Muscle of back (tissue), 11 donors: Measurements from ENCODE around the gene BAHCC1. TPM values are rescaled to one million over a fixed set of nuclear protein-coding genes. Genes with fewer than 3 reads are reported as not detected.

Experiments used
- DNase-seq, 3 donors: peaks; one replicate each; pipeline versions ENCODE4 v3.0.0 to v3.0.0-alpha.2; 2013
- polyA plus RNA-seq, 10 donors: library from polyadenylated mRNA; unstranded; fragments of 120-200 nt; gene quantifications; one replicate each; pipeline ENCODE4 v1.2.1, GENCODE V29; 2013; ENCODE audit not compliant: insufficient read length in 10 of 10

Gene BAHCC1
- polyA plus RNA-seq, 10 donors, result 6.9 to 15.7 (median 12.1) TPM

DNA sequence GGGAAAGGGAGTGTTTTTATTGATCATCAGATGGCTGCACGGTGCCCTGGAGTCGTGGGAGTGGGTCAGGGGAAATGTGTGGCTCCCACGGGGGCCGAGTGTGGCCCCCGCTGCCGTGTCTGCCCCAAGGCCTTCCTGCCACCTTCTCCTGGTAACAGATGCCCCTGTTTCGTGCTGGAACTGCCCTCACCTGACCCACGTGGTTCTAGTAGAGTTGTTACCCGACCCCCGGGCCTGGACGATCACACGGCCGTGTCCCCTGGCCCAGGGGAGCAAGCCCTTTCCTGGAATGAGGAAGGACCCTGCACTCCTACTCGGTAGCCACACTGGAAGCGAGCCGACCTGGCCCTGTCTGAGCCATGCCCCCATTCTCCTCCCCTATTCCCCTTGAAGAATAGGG lies 79.7 kb downstream of the BAHCC1 start:
- no peak for DNase-seq

DNA sequence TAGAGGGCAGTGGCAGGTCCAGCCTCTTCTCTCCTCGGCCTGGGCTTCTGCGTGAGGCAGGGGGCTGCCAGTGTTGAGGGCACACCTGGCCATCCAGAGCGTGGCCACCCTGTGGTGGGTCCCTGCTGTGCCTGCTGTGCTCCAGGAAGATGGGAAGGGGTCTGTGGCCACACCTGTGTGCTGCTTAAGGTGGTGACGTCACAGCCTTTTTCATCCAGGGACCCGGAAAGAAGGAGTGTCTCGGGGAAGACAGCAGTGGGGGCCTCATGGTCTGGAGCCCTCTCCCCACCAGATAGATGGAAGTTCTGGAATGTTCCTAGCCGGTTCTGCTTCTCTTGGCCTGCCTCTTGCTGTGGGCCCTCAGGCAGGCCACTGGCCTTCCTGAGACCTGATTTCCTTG lies 80.8 kb downstream of the BAHCC1 start:
- no peak for DNase-seq

DNA sequence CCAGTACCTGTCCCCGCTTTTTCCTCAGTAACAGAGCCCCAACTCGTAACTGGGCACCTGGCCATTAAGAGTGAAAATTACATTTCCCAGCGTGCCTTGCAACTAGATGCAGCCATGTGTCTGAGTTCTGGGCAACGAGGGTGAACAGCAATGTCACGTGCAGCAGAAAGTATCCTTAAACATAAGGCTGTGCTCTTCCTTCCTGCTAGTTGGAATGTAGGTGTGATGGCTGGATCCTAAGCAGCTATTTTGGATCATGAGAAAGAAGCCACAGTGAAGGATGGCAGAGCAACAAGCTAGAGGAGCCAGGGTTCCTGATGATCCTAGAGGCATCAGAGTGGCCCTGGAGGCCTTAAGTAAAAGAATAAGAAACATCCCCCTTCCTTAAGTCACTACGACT lies 81.4 kb downstream of the BAHCC1 start:
- DNase-seq, result no peak

DNA sequence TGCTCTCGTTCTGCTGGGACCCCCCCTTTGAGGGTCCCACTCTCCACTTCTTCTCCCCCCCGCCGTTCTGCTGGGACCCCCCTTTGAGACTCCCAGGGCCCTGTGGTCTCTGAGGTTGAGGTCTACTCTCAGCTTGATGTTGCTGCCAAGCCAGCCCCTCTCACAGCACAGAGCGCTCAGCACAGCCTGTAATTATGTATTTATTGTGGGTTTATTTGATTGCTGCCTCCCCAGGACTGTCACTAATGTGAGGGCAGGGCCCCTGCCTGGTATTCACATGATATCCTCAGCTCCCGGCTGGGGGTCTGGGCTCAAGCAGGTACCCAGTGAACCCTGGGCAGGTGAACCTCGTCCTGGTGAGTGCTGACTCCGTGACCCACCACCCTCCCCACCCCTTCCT lies 81.9 kb downstream of the BAHCC1 start:
- no peak for DNase-seq

DNA sequence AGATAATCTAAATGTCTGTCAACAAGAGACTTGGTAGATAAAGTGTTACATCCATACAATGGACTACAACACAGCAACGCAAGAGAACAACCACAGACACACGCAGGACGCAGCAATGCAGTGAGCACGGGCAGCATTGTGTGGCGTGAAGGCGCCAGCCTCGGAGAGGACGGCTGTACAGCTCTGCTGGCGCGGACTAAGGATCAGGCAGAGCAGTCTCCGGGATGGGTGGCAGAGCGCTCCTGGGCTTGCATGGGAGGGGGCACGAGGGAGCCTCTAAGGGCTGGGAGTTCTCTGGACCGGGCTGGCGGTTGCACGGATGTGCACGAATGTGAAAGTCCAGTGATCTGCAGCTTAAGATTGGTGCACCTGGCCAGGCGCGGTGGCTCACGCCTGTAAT lies 82.9 kb downstream of the BAHCC1 start:
- no peak for DNase-seq

DNA sequence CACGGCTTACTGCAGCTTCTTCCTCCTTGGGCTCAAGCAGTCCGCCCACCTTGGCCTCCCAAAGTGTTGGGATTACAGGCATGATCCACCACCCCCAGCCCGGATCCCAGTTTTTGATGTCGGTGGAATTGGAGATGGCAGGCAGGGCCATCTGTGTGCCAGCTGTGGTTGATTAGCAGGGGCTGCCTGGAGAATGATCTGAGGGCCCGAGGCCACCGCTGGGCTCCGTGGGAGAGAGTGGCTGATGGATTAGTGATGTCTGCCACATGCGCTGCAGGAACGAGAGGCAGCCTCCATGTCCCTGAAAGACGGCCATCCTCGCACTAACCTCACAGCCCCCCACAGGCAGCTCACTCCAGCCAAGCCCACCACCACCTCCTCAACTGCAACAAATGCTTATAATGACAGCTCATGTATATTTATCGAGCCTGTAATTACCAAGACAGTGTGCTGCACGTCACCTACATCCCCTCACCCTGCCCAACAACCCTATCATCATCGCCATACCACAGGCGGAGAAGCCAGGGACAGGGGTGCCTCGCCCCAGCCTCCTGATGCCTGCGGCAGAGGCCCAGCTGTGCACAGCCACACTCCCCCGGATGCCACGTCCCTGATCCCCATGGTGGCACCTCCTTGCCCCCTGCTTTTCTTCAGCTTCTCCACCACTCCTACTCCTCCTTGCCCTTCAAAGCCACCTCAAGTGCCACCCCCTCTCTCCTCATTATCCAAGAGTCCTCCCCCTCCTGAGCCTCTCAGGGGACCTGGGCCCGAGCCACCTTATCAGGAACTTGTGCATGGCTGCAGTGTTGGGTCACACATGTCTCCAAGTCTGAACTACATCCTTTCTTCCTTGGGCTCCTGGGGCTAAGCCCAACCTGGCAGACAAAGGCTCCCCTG lies 84.2 kb downstream of the BAHCC1 start:
- no peak for DNase-seq

DNA sequence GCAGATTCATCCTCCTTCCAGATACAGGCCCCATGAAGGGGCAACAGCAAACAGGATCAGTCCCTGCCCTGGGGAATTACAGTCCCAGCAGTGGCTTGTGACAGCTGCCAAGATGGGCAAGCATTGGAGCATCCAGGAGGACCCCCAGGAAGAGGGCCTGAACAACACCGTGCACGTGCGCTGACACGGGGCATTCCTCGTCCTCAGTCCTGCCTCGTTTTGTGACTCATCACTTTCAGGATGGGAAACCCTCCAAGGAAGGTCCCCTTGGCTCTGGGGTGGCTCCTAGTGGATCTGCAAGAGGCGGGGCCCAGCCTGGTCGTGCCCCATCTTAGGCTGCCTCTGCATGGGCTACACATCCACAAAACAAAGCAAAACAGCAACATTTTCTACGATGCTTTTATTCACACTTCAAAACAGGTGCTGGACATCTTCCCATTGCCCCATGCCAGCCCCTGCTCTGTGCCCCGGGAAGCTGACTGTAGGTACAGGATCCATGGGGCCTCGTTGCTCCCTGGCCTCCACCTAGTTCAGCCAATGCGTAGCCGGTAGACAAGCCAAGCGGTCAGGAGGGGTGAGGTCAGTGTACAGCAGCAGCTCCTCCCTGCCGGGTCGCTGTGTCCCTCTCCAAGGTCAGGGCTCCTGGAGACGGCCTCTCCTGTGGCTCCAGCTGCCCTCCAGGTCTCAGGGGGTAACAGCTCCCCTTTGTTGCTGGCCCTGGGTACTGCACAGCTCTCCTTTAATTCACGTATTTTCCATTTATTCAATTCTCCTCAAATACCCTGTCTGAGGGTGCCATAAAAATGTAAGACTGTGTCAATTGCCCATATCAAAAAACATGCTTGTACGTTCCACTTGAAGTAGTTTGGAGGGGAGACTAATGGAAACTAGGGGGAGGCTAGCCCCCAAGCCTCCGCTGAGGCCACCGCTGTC lies 85.1 kb downstream of the BAHCC1 start:
- DNase-seq, result peak in 1 of 3 donors; percentile 61

DNA sequence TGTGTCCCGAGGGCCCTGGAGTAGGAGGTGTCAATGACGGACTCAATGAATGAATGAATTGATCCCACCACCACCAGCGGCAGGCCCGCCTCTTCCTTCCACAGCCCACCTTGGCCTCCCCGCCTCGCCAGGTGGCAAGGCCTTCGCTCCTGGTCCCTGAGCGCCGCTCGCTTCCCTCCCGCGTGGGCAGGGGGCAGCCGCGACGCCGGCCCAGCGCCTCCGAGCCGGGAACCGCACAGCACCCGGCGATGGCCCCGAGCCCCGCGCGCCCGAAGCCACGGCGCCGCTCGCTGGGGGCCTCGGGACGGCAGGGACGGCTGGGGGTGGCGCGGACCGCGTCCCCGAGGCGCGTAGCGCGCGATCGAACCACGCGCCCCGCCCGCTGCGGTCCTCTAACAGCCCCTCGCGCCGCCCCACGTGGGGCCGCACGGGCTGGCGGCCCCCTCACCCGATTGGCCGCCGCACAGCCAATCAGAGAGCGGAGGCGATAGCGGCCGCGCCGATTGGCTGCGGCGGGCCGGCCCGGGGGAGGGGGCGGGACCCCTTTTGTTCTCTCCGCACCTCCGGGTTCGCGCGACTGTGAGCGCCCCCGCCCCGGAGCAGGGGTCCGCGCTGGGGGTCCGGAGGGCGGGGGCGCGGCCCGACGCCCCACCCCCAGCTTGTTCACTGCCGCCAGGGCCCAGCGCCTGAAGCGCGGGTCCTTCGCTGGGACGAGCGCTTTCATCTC lies 86.0 kb downstream of the BAHCC1 start:
- DNase-seq, result peak; percentile 79 to 93 (median 86)

DNA sequence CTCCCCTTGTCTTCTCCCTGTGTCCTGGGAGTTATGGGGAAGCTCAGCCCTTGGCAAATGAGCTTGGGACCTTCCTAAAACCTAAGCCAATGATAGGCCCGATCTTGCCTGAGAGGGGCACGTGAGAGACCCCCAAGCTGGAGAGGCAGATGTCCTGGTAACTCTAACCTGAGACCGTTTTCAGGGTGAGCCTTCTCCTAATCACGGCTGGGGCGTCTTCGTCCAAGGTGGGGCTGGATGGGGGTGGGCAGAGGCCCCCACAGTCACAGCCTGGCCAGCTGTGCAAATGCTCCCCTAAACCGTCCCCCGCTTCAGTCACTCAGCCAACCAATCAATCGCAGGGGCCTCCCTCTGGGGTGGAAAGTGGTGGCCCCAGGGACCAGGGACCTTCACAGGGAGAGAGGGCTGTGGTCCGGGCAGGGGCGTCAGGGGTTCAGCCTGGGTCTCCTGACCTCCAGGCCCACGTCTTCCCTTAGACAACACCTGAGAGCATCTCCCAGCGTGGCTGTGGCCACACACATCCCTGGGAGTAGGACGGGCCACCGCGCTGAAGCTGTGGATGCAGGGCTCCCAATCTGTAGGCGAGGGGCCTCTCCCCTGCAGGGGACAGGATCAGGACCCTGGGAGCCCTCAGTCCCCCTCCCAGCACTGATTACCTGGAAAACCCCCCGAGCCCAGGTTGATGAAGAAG lies 86.7 kb downstream of the BAHCC1 start:
- DNase-seq, result no peak

DNA sequence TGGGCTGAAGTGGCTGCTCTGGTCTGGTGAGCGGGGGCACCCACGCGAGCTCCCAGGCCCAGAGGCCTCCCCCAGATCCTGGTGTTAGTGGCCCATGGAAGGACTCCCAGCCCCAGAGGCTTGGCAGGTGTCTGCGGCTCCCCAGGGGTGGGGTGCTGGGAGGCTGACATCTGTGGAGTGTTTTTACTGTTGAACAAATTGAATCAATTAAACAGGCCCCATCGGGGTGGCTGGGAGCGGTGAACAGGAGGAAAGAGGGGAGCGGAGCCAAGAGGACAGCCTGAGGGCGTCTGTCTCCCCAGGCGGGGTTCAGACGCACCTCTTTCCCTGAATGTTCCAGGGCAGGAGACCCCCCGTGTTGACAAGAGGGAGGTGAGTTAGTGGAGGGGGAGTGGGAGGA lies 87.4 kb downstream of the BAHCC1 start:
- peak in 1 of 3 donors; percentile 78 for DNase-seq

DNA sequence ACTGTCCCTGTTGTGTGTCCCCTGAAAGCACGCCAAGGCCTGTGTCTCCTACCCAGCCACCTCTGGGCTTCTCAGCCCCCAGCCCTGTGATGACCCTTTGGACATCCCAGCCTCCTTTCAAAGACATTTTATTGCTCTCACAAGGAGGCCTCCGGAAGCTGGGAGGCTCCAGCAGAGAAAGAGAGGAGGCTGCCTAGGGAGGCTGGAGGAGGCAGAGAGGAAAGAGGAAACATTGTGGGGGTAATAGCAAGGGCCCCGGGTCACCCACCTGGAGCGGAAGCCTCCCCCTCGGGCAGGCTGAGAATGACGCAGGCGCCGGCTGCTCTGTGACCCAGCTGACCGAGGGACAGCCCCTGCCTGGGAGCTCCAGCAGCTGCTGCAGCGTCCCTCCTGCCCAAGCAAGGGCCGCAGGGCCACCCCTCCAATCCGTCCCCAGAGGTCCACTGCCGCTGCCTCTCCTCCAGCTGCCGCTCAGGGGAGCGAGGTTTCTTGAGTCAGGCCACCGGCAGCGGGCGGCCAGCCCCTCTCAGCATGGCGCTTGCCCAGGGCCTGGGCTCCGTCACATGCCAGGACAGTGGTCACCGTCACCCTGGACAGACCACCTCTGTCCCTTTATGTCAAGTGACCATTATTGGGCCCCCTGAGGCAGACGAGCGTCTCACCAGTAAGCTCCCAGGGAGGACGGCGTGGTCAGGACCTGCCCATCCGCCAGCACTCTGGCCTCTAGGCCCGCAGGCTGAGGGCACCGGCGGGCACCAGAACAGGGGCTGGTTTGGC lies 88.0 kb downstream of the BAHCC1 start:
- peak; percentile 42 to 85 (median 64) for DNase-seq

DNA sequence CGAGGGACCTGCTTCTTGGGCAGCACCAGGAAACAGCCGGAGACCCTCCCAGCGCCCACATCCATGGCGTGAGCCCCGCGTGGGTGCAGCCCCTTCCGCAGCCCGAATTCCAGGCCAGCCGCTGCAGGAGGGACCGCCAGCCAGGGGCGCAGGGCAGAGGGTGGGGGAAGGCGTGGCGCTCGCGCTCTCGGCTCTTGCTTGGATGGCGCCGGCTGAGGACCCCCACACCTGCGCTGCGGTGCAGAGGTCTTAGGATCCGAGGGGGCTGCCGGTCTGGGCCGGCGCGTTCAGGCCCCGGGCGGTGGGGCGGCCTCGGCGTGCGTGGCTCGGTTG lies 88.6 kb downstream of the BAHCC1 start:
- DNase-seq, result no peak

DNA sequence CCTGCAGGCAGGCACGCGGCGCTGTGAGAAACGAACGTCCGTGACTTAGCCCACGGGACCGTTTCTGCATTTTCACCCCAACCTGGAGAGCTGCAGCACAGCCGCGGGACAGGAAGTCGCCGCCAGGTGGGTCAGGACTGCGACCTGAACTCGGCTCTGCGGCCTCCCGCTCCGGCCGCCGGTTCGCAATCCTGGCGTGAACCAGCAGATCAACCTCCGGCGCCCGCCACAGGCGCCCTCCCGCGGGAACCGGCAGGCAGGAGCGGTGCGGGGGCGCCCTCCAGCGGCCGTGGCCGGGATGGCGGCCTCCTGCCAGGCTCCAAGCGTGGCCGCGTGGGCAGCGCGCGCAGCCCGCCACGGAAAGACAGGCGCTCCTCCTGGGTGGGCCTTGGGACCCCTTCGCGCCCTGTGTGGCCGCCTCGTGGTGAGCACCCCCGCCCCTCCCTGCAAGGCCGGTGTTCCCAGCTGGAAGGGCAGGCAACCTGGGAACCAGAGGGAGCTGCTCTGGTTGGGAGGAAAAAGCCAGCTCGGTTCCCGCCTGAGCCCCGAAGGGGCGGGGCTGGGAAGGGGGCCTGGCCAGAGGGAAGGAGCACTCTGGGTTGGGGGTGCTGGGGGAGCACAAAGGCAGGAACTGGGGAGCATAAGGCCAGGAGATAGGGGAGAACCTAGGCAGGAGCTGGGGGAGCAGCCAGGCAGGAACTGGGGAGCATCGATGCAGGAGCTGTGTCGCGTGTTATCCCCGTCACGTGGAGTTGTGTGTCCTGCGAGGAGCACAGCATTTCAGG lies 89.1 kb downstream of the BAHCC1 start:
- DNase-seq, result peak; percentile 76 to 95 (median 87)

DNA sequence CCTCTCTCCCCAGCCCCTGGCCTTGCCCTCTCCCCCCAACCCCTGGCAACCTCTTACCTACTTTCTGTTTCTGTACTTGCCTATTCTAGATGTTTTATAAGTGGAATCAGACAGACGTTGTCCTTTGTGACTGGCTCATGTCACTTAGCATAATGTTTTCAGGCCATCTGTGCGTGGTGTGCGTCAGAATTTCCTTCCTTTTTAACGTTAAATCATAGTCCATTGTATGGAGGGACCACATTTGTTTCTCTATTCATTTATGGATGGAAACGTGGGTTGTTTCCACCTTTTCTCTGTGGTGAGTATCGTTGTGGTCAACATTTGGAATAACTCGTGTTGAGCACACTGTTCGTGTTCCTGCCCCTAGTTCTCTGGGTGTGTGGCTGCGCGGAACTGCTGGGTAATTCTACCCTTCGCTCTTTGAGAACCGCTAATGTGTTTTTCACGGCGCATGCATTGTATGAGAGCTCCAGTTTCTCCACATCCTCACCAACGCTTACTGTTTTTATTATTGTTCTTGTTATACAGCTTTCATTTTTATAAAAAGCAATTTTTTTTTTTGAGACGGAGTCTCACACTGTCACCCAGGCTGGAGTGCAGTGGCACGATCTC lies 91.0 kb downstream of the BAHCC1 start:
- peak in 1 of 3 donors; percentile 39 for DNase-seq

DNA sequence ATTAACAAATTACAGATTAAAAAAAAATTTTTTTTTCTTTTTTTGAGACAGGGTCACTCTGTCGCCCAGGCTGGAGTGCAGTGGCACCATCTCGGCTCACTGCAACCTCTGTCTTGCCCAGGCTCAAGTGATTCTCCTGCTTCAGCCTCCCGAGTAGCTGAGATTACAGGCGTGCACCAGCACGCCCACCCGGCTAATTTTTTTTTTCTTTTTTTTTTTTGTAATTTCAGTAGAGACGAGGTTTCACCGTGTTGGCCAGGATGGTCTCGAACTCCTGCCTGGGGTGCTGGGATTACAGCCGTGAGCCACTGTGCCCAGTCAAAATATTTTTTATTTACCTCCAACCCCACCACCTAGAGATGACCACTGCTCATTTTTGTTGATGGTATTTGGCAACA lies 91.8 kb downstream of the BAHCC1 start:
- no peak for DNase-seq

DNA sequence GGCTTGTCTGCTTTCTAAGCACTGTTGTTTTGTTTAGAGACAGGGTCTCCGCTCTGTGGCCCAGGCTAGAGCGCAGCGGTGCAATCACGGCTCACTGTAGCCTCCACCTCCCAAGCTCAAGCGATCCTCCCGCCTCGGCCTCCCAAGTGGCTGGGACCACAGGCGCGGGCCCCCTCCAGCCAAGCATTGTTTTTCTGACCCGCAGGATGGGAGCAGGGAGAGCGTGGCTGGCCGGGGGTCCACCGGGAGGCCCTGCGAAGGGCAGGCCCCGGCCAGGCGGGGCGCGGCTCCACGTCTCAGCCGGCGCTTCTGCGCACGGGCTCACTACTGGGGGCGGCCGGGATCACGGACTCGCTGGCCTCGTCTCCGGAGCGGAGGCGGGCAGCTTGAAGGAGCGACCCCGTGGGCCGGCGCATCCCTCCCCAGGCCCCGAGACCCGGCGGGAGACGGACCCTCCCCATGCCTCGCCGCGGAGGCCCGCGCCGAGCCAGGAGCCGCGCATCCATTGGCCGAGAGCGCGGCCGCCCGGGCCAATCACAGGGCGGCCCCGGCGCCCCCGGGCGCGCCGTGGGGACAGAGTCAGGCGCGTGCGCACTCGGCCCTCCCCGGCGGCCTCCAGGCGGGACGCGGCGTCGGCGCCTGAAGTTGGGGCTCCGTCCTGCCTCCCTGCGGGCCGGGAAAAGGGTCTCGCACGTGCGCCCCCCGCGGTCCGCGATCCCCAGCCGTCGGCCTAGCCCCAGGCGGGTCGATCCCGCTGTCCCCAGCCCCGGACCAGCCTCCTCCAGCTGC lies 92.4 kb downstream of the BAHCC1 start:
- DNase-seq, result peak; percentile 79 to 94 (median 90)

DNA sequence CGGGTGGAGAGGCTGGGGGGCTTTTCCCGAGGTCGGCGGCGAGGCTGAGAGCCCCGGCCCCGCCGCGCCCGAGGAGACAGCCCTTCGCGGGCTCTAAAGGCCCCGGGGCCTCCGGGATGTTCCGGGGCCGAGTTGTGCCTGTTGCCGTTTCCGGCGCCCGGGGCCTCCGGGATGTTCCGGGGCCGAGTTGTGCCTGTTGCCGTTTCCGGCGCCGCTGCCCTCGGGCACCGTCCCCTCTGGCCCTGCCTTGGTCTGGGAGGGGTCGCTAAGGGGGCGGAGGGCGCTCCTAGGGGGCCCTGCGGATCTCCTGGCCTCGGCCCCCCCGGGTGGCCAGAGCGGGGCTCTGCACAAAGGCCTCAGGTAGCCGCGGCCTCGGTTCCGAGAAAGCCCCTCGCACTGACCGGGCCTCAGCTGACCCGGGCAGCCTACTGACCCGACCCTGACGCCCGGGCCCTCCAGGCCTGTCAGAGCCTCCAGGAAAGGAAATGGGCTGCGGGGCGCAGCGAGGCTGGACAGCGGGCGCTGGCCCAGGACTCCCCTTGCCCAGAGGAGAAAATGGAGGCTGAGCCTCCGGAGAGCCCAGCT lies 93.1 kb downstream of the BAHCC1 start:
- DNase-seq, result peak in 1 of 3 donors; percentile 48
